Mammary epithelial cell (primary cell): Measurements from ENCODE around the gene TNFAIP8.

Source experiments
- CTCF ChIP-seq, 2 donors: IDR thresholded peaks in 1 of 2; conservative IDR thresholded peaks in 1 of 2; 2 replicates each; pipeline ENCODE4 v1.5.1; 2011 to 2012; ENCODE audit warnings: inconsistent platforms in 2 of 2, low read length in 2 of 2, mild to moderate bottlenecking in 2 of 2, control low read depth in 1 of 2, low read depth in 1 of 2; ENCODE audit not compliant: insufficient read depth in 1 of 2; ENCODE audit errors: extremely low read depth in 1 of 2
- EZH2 ChIP-seq: IDR thresholded peaks from 2 replicates; pipeline ENCODE4 v1.6.1; 2012; ENCODE audit warnings: low read length, inconsistent platforms, borderline replicate concordance

GRCh38 chr5:119379096-119379495 lies 23.3 kb downstream of the TNFAIP8 start:
- TF ChIP-seq CTCF (conservative IDR thresholded peaks at IDR 0.05 in 1 of 2, IDR thresholded peaks at IDR 0.05 in 1 of 2; ENCODE audit: extremely low read depth in 1 of 2, insufficient read depth in 1 of 2, low read depth in 1 of 2, low read length in 2 of 2) (no peak), EZH2 (no peak)
